Gastroesophageal sphincter (tissue), 3 donors: ENCODE measurements around the gene MYH14.

Experiments used
- CTCF ChIP-seq, 4 experiments: fragments of 200-600 bp in 2 of 4; fragments of 450-650 bp in 2 of 4; sonication (generic) in 1 of 4; IDR thresholded peaks; one replicate each; pipeline ENCODE4 v1.5.1; 2017 to 2019; ENCODE audit warnings: antibody characterized with exemption in 4 of 4, mild to moderate bottlenecking in 2 of 4, moderate library complexity in 2 of 4
- POLR2AphosphoS5 ChIP-seq: sonication (generic); formaldehyde crosslinking; IDR thresholded peaks from one replicate; pipeline ENCODE4 v1.6.1; 2017; ENCODE audit warnings: antibody characterized with exemption

GRCh38 chr19:50290775-50291174 lies 87.4 kb downstream of the MYH14 start:
- TF ChIP-seq CTCF (IDR thresholded peaks at IDR 0.05), result no peak
- TF ChIP-seq POLR2AphosphoS5, result no peak
